ENCODE data around the gene GPR137B. TPM values are rescaled to one million over a fixed set of nuclear protein-coding genes. Genes with fewer than 3 reads are reported as not detected.

GPR137B gene
- total and polyA plus RNA-seq, 2 of the 8 experiments (the other 6 are each of a cell fraction or from before 2014, with no cell fraction given), result 6.9 to 7.7 TPM

DNA sequence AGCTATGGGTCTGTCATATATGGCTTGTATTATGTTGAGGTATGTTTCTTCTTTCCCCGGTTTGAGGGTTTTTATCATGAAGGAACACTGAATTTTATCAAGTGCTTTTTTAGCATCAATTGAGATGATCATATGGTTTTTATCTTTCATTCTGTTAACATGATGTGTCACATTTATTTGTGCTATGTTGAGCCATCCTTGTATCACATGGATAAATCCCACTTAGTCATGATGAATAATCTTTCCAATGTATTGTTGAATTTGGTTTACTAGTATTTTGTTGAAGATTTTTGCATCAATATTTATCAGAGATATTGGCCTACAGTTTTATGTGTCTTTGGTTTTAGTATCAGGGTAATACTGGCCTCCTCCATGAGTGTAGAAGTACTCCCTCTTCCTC lies 61.7 kb downstream of the GPR137B start (continued):
- TF ChIP-seq SIN3A (conservative IDR thresholded peaks at IDR 0.05 in 1 of 2, IDR thresholded peaks at IDR 0.05 in 1 of 2; ENCODE audit: low read depth in 1 of 2, low read length in 2 of 2), result no peak
